ENCODE results near the gene QSER1. TPM values are rescaled to one million over a fixed set of nuclear protein-coding genes. Genes with fewer than 3 reads are reported as not detected.

The QSER1 gene
- total and polyA plus RNA-seq, 2 experiments from 2014 or later, result 3.7 to 27.1 TPM

- Histone ChIP-seq H2AFZ (no peak overlapping the region), H3K4me1 (ENCODE audit: insufficient read depth) (no peaks in the 10 kb centered on the region), H4K20me1 (ENCODE audit: insufficient read depth, poor library complexity, severe bottlenecking) (peaks cover 3% of the 10 kb centered on the region), H3K36me3 (replicated peaks; ENCODE audit: insufficient read depth, low read depth) (no peaks in the 10 kb centered on the region), H3K4me2 (no peak overlapping the region), H3K79me2 (peaks cover 85% of the 10 kb centered on the region), H3K27ac (no peak overlapping the region), H3K27me3 (no peaks in the 10 kb centered on the region), H3K9me2 (replicated peaks; ENCODE audit: insufficient read depth) (no peaks in the 10 kb centered on the region), H3K4me3 (no peak overlapping the region), H3K9me3 (ENCODE audit: low read depth) (no peaks in the 10 kb centered on the region)
- no peak for DNase-seq (ENCODE audit: low spot score)
- 56% methylated on average over 1 of the region's 1 CpG for WGBS (ENCODE audit: low lambda C conversion rate, missing lambda C conversion rate)
- TF ChIP-seq EZH2phosphoT487 (IDR thresholded peaks at IDR 0.05; ENCODE audit: low read depth, severe bottlenecking, unreplicated experiment), result no peak
Observed at GRCh38 chr11:32918427-32918826, 25.8 kb downstream of the QSER1 start.

- WGBS (ENCODE audit: low lambda C conversion rate, missing lambda C conversion rate), result 32% methylated on average over 4 of the region's 4 CpGs
- no peak for TF ChIP-seq CTCF (IDR thresholded peaks at IDR 0.05; ENCODE audit: poor library complexity)
- no peak for TF ChIP-seq EZH2 (IDR thresholded peaks at IDR 0.05; ENCODE audit: borderline replicate concordance)
- TF ChIP-seq EZH2phosphoT487 (IDR thresholded peaks at IDR 0.05; ENCODE audit: low read depth, severe bottlenecking, unreplicated experiment), result no peak
- H3K36me3 ChIP-seq (replicated peaks; ENCODE audit: insufficient read depth, low read depth), result no peaks in the 10 kb centered on the region
- H3K27ac ChIP-seq, result no peak overlapping the region
- H3K9me2 ChIP-seq (replicated peaks; ENCODE audit: insufficient read depth), result no peaks in the 10 kb centered on the region
- H3K4me3 ChIP-seq, result no peak overlapping the region
- H2AFZ ChIP-seq, result no peak overlapping the region
- no peaks in the 10 kb centered on the region for H3K27me3 ChIP-seq
- no peak overlapping the region for H3K4me2 ChIP-seq
- H3K9me3 ChIP-seq (ENCODE audit: low read depth), result no peaks in the 10 kb centered on the region
- H3K4me1 ChIP-seq (ENCODE audit: insufficient read depth), result no peaks in the 10 kb centered on the region
- H3K79me2 ChIP-seq, result peaks cover 87% of the 10 kb centered on the region
- no peaks in the 10 kb centered on the region for H4K20me1 ChIP-seq (ENCODE audit: insufficient read depth, poor library complexity, severe bottlenecking)
- DNase-seq (ENCODE audit: low spot score), result no peak
Observed at GRCh38 chr11:32919338-32919737, 26.7 kb downstream of the QSER1 start.

DNA sequence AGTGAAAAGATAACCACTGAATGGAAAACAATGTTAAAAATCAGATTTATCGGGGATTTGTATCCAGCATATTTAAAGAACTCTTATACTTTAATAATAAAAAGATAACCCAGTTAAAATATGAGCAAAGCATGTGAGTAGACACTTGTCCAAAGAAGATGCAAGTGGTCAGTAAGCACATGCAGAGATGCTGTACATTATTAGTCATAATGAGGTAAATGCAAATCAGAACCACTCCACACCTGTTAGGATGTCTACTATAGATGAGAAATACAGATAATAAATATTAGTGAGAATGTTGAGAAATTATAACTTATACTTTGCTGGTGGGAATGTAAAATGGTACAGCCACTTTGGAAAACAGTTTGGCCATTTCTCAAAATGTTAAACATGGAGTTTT lies 28.0 kb downstream of the QSER1 start:
- H4K20me1 ChIP-seq (ENCODE audit: insufficient read depth, poor library complexity, severe bottlenecking), result no peaks in the 10 kb centered on the region
- H3K36me3 ChIP-seq (replicated peaks; ENCODE audit: insufficient read depth, low read depth), result no peaks in the 10 kb centered on the region
- H3K9me2 ChIP-seq (replicated peaks; ENCODE audit: insufficient read depth), result no peaks in the 10 kb centered on the region
- no peak overlapping the region for H3K4me3 ChIP-seq
- H3K9me3 ChIP-seq (ENCODE audit: low read depth), result no peaks in the 10 kb centered on the region
- H3K4me2 ChIP-seq, result no peak overlapping the region
- DNase-seq (ENCODE audit: low spot score), result no peak
- WGBS (ENCODE audit: low lambda C conversion rate, missing lambda C conversion rate), result 100% methylated on average over 1 of the region's 1 CpG
- H3K79me2 ChIP-seq, result peaks cover 87% of the 10 kb centered on the region
- no peaks in the 10 kb centered on the region for H3K4me1 ChIP-seq (ENCODE audit: insufficient read depth)
- H3K27ac ChIP-seq, result no peak overlapping the region
- H3K27me3 ChIP-seq, result no peaks in the 10 kb centered on the region
- TF ChIP-seq EZH2phosphoT487 (IDR thresholded peaks at IDR 0.05; ENCODE audit: low read depth, severe bottlenecking, unreplicated experiment), result no peak
- no peak for TF ChIP-seq EZH2 (IDR thresholded peaks at IDR 0.05; ENCODE audit: borderline replicate concordance)
- no peak for TF ChIP-seq CTCF (IDR thresholded peaks at IDR 0.05; ENCODE audit: poor library complexity)
- H2AFZ ChIP-seq, result no peak overlapping the region

GRCh38 chr11:32921204-32921603 lies 28.6 kb downstream of the QSER1 start:
- WGBS (ENCODE audit: low lambda C conversion rate, missing lambda C conversion rate), result 87% methylated on average over 1 of the region's 1 CpG

More at GRCh38 chr11:32921204-32921603, 28.6 kb downstream of the QSER1 start:
- Histone ChIP-seq H4K20me1 (ENCODE audit: insufficient read depth, poor library complexity, severe bottlenecking) (no peaks in the 10 kb centered on the region), H3K4me2 (no peak overlapping the region), H3K27ac (no peak overlapping the region), H3K36me3 (replicated peaks; ENCODE audit: insufficient read depth, low read depth) (no peaks in the 10 kb centered on the region), H3K27me3 (no peaks in the 10 kb centered on the region), H3K9me2 (replicated peaks; ENCODE audit: insufficient read depth) (no peaks in the 10 kb centered on the region), H2AFZ (no peak overlapping the region), H3K4me1 (ENCODE audit: insufficient read depth) (no peaks in the 10 kb centered on the region), H3K9me3 (ENCODE audit: low read depth) (no peaks in the 10 kb centered on the region), H3K4me3 (no peak overlapping the region), H3K79me2 (peaks cover 87% of the 10 kb centered on the region)
- TF ChIP-seq EZH2 (IDR thresholded peaks at IDR 0.05; ENCODE audit: borderline replicate concordance), result no peak
- DNase-seq (ENCODE audit: low spot score), result no peak
